HEK293 (cell line): ENCODE measurements around the gene QPCT.
A peak's percentile ranks its signal among the peaks of the same experiment; 100 is the strongest.

Experiments used
- CTCF ChIA-PET: fragments of 350-600 bp; formaldehyde crosslinking; extraction: SDS; loops from one replicate; lab custom pipeline; 2021; ENCODE audit warnings: antibody characterized with exemption; lab: Yijun Ruan, JAX
- POLR2A ChIA-PET: fragments of 300-600 bp; formaldehyde crosslinking; extraction: SDS; loops from one replicate; lab custom pipeline; 2020; ENCODE audit warnings: antibody characterized with exemption, inconsistent platforms; lab: Yijun Ruan, JAX
- H3K27ac ChIP-seq: fragments of 200-500 bp; sonication (Bioruptor generic); 2 replicates; pipeline ENCODE4 v1.5.1; 2014; ENCODE audit warnings: low read depth, low read length, control low read depth, inconsistent platforms; ENCODE audit errors: extremely low read depth
- H3K36me3 ChIP-seq, 2 experiments: fragments of 200-500 bp in 1 of 2; sonication (Bioruptor generic) in 1 of 2; 1 replicate in 1 of 2; 2 replicates in 1 of 2; pipeline ENCODE4 v1.5.1; 2014 to 2017; ENCODE audit warnings: inconsistent platforms in 2 of 2, low read length in 2 of 2; ENCODE audit not compliant: control insufficient read depth in 2 of 2, insufficient read depth in 1 of 2
- H3K4me1 ChIP-seq: fragments of 200-500 bp; sonication (Bioruptor generic); 2 replicates; pipeline ENCODE4 v1.5.1; 2014; ENCODE audit warnings: mild to moderate bottlenecking, low read length, inconsistent platforms; ENCODE audit not compliant: control insufficient read depth, insufficient read depth
- H3K4me3 ChIP-seq: 2 replicates; pipeline ENCODE4 v1.5.1; 2011; ENCODE audit warnings: low read depth, mild to moderate bottlenecking, control low read depth, low read length, moderate library complexity
- H3K9me3 ChIP-seq: fragments of 200-500 bp; sonication (Bioruptor generic); 2 replicates; pipeline ENCODE4 v1.5.1; 2014; ENCODE audit warnings: low read depth, low read length, inconsistent platforms; ENCODE audit not compliant: control insufficient read depth, insufficient read depth
- GLIS1 ChIP-seq: fragments of 450-650 bp; formaldehyde crosslinking; IDR thresholded peaks from 2 replicates; pipeline ENCODE4 v1.5.1; 2016; ENCODE audit warnings: missing biosample characterization, missing genetic modification characterization
- REST ChIP-seq: fragments of 450-650 bp; formaldehyde crosslinking; IDR thresholded peaks from 2 replicates; pipeline ENCODE4 v1.5.1; 2016; ENCODE audit warnings: missing biosample characterization, missing genetic modification characterization
- SCRT2 ChIP-seq: fragments of 450-650 bp; formaldehyde crosslinking; IDR thresholded peaks from 2 replicates; pipeline ENCODE4 v1.5.1; 2016; ENCODE audit warnings: missing biosample characterization, missing genetic modification characterization
- SP3 ChIP-seq: fragments of 450-650 bp; formaldehyde crosslinking; IDR thresholded peaks from 2 replicates; pipeline ENCODE4 v1.5.1; 2016; ENCODE audit warnings: missing biosample characterization, missing genetic modification characterization
- WT1 ChIP-seq: fragments of 450-650 bp; formaldehyde crosslinking; IDR thresholded peaks from 2 replicates; pipeline ENCODE4 v1.5.1; 2016; ENCODE audit warnings: missing biosample characterization, missing genetic modification characterization
- YY2 ChIP-seq: fragments of 450-650 bp; formaldehyde crosslinking; IDR thresholded peaks from 2 replicates; pipeline ENCODE4 v1.5.1; 2016; ENCODE audit warnings: missing biosample characterization, missing genetic modification characterization
- ZBTB21 ChIP-seq: fragments of 450-650 bp; formaldehyde crosslinking; IDR thresholded peaks from 2 replicates; pipeline ENCODE4 v1.5.1; 2017; ENCODE audit warnings: missing biosample characterization, missing genetic modification characterization
- ZFHX2 ChIP-seq: fragments of 450-650 bp; formaldehyde crosslinking; conservative IDR thresholded peaks from 2 replicates; pipeline ENCODE4 v1.5.1; 2016; ENCODE audit warnings: missing biosample characterization, missing genetic modification characterization
- ZNF138 ChIP-seq: fragments of 450-650 bp; formaldehyde crosslinking; IDR thresholded peaks from 2 replicates; pipeline ENCODE4 v1.5.1; 2016; ENCODE audit warnings: missing biosample characterization, missing genetic modification characterization, borderline replicate concordance
- ZNF211 ChIP-seq: fragments of 450-650 bp; formaldehyde crosslinking; IDR thresholded peaks from 2 replicates; pipeline ENCODE4 v1.5.1; 2016; ENCODE audit warnings: low read depth, missing biosample characterization, missing genetic modification characterization
- ZNF398 ChIP-seq: fragments of 450-650 bp; formaldehyde crosslinking; IDR thresholded peaks from 2 replicates; pipeline ENCODE4 v1.5.1; 2017; ENCODE audit warnings: missing biosample characterization, missing genetic modification characterization
- ZNF426 ChIP-seq: fragments of 450-650 bp; formaldehyde crosslinking; IDR thresholded peaks from 2 replicates; pipeline ENCODE4 v1.5.1; 2017; ENCODE audit warnings: missing biosample characterization, missing genetic modification characterization, mild to moderate bottlenecking, inconsistent platforms, moderate library complexity
- ZNF521 ChIP-seq: fragments of 450-650 bp; formaldehyde crosslinking; IDR thresholded peaks from 2 replicates; pipeline ENCODE4 v1.5.1; 2017; ENCODE audit warnings: missing biosample characterization, mild to moderate bottlenecking, missing genetic modification characterization
- ZNF561 ChIP-seq: fragments of 450-650 bp; IDR thresholded peaks from 2 replicates; pipeline ENCODE4 v1.5.1; 2018; ENCODE audit warnings: missing biosample characterization, missing genetic modification characterization, borderline replicate concordance
- ZNF658 ChIP-seq: fragments of 450-650 bp; formaldehyde crosslinking; IDR thresholded peaks from 2 replicates; pipeline ENCODE4; 2016; ENCODE audit warnings: missing biosample characterization, missing genetic modification characterization
- ZNF837 ChIP-seq: fragments of 450-650 bp; formaldehyde crosslinking; IDR thresholded peaks from 2 replicates; pipeline ENCODE4 v1.5.1; 2016; ENCODE audit warnings: missing biosample characterization, missing genetic modification characterization

Gene QPCT

GRCh38 chr2:37387148-37387835 is 42.9 kb downstream of the QPCT start:
- H3K9me3 ChIP-seq, result no peaks in the 10 kb centered on the region
- CTCF ChIA-PET, result interaction anchor here (0.7 to 2.6 kb wide), 3 partner anchors 9 to 504 kb away, joined by 3 to 16 read pairs (median 5); no protein-coding TSS in a partner anchor
- POLR2A ChIA-PET, result interaction anchor here (0.7 to 1.4 kb wide), 2 partner anchors 10 to 72 kb away, joined by 3 to 5 read pairs; no protein-coding TSS in a partner anchor
- H3K27ac ChIP-seq, result no peak overlapping the region
- no peak for TF ChIP-seq ZNF521 (tag by site-specific recombination)
- no peak for TF ChIP-seq ZNF658 (tag by site-specific recombination)
- 0 out of 2 replicates have a peak, but pooled peaks have one; percentile 9 for TF ChIP-seq GLIS1
- no peak for TF ChIP-seq ZNF561
- no peak for TF ChIP-seq REST (tag by site-specific recombination)
- TF ChIP-seq ZNF398 (tag by site-specific recombination), result no peak
- H3K4me1 ChIP-seq, result 0 out of 2 replicates have a peak, but pooled peaks cover 7% of the 10 kb centered on the region
- H3K36me3 ChIP-seq, result no peaks in the 10 kb centered on the region
- H3K4me3 ChIP-seq, result no peak overlapping the region

GRCh38 chr2:37388074-37388473 is 43.6 kb downstream of the QPCT start:
- 0 out of 2 replicates have a peak, but pooled peaks cover 7% of the 10 kb centered on the region for H3K4me1 ChIP-seq

GRCh38 chr2:37389395-37389794 is 45.0 kb downstream of the QPCT start:
- Histone ChIP-seq H3K4me3 (no peak overlapping the region), H3K27ac (no peak overlapping the region)
- POLR2A ChIA-PET, result interaction anchor here (1.5 kb wide), 1 partner anchor 11 kb away, joined by 3 read pairs; no protein-coding TSS in a partner anchor

More at GRCh38 chr2:37388074-37388473, 43.6 kb downstream of the QPCT start:
- no peaks in the 10 kb centered on the region for H3K9me3 ChIP-seq
- ChIA-PET CTCF (interaction anchor here (0.6 to 2.6 kb wide), 3 partner anchors 8 to 1065 kb away, joined by 3 to 16 read pairs (median 3); no protein-coding TSS in a partner anchor), POLR2A (no interaction called here)
- H3K4me3 ChIP-seq, result no peak overlapping the region
- no peaks in the 10 kb centered on the region for H3K36me3 ChIP-seq
- H3K27ac ChIP-seq, result no peak overlapping the region
- TF ChIP-seq SCRT2 (tag by site-specific recombination) (peak; percentile 50), ZNF426 (tag by site-specific recombination) (no peak)

GRCh38 chr2:37389989-37390765 is 45.7 kb downstream of the QPCT start:
- H3K36me3 ChIP-seq, result no peaks in the 10 kb centered on the region
- CTCF ChIA-PET, result interaction anchor here (0.6 to 1.9 kb wide), 6 partner anchors 17 to 487 kb away, joined by 3 to 9 read pairs (median 4); no protein-coding TSS in a partner anchor
- POLR2A ChIA-PET, result interaction anchor here (0.6 to 1.5 kb wide), 2 partner anchors 12 to 269 kb away, joined by 3 to 5 read pairs; no protein-coding TSS in a partner anchor
- H3K9me3 ChIP-seq, result no peaks in the 10 kb centered on the region
- H3K4me1 ChIP-seq, result 0 out of 2 replicates have a peak, but pooled peaks cover 7% of the 10 kb centered on the region
- no peak overlapping the region for H3K4me3 ChIP-seq
- no peak overlapping the region for H3K27ac ChIP-seq
- TF ChIP-seq ZBTB21 (tag by site-specific recombination), result no peak
- TF ChIP-seq WT1, result peak; percentile 73
- TF ChIP-seq ZFHX2 (tag by site-specific recombination), result peak; percentile 83
- TF ChIP-seq ZNF138 (tag by site-specific recombination), result no peak
- TF ChIP-seq YY2 (tag by site-specific recombination), result no peak
- TF ChIP-seq ZNF211, result no peak
- peak; percentile 49 for TF ChIP-seq SP3
- no peak for TF ChIP-seq ZNF561

More at GRCh38 chr2:37389395-37389794, 45.0 kb downstream of the QPCT start:
- no peak for TF ChIP-seq ZNF837
- Histone ChIP-seq H3K4me1 (0 out of 2 replicates have a peak, but pooled peaks cover 7% of the 10 kb centered on the region), H3K9me3 (no peaks in the 10 kb centered on the region), H3K36me3 (no peaks in the 10 kb centered on the region)
- CTCF ChIA-PET, result interaction anchor here (0.6 to 0.9 kb wide), 2 partner anchors 10 to 488 kb away, joined by 3 read pairs; no protein-coding TSS in a partner anchor
